Measurements from ENCODE around the gene CBX4. TPM values are rescaled to one million over a fixed set of nuclear protein-coding genes. Genes with fewer than 3 reads are reported as not detected.

Gene CBX4
- polyA plus RNA-seq, 1 donor, result 11.0 TPM

- no peak for DNase-seq
These were observed 53.1 kb downstream of the CBX4 start for GRCh38 chr17:79785900-79786810.

GRCh38 chr17:79785017-79785899 is 54.0 kb downstream of the CBX4 start:
- DNase-seq, result no peak

- no peak for DNase-seq
These were observed 54.8 kb downstream of the CBX4 start for GRCh38 chr17:79784353-79785016.

- DNase-seq, result no peak
These were observed 55.3 kb downstream of the CBX4 start for GRCh38 chr17:79783891-79784290.

Other genes starting within 250 kb of the CBX4 start
- gene RBFOX3, start 228.4 kb downstream of the CBX4 start, polyA plus RNA-seq (ENCODE audit: insufficient read length), result 0.56 TPM
- not detected for gene ENPP7, start 108.5 kb downstream of the CBX4 start, polyA plus RNA-seq (ENCODE audit: insufficient read length)
- 10.5 TPM for gene CBX2, start 61.3 kb downstream of the CBX4 start, polyA plus RNA-seq (ENCODE audit: insufficient read length)
- gene CBX8, start 42.4 kb downstream of the CBX4 start, polyA plus RNA-seq (ENCODE audit: insufficient read length), result 4.7 TPM
- gene TBC1D16, start 196.4 kb upstream of the CBX4 start, polyA plus RNA-seq (ENCODE audit: insufficient read length), result 37.2 TPM
- 7.2 TPM for gene CCDC40, start 197.2 kb upstream of the CBX4 start, polyA plus RNA-seq (ENCODE audit: insufficient read length)

All from hindlimb muscle (tissue), 1 donor.